Kidney glomerular epithelial cell (primary cell): ENCODE data around the gene TMOD1.
"Not testable (repeated sequence)": the region's sequence is repeated elsewhere in the genome, so short reads cannot be mapped to it uniquely, and the experiment has no call there.

ENCODE experiments used
- DNase-seq: peaks from one replicate; lab custom pipeline; 2025; lab: John Stamatoyannopoulos, UW

Gene TMOD1

DNA sequence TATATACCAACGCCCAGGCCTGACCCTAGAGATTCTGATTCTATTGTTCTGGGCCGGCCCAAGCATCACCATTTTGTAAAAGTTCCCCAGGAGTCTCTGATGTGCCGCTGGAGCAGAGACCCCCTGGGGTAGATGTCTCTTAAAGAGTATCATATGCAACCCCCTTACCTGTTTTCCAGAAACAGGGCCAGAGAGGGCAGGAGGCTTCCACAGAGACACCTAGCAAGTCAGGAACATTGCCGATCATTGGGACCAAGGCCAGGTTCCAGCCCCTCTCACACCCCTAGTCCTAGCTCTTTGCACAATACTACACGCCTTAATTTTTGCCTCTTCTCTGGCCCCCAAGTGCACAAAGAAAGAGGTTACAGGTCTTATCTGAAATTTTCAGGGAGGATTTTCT lies 63.8 kb downstream of the TMOD1 start:
- no peak for DNase-seq

DNA sequence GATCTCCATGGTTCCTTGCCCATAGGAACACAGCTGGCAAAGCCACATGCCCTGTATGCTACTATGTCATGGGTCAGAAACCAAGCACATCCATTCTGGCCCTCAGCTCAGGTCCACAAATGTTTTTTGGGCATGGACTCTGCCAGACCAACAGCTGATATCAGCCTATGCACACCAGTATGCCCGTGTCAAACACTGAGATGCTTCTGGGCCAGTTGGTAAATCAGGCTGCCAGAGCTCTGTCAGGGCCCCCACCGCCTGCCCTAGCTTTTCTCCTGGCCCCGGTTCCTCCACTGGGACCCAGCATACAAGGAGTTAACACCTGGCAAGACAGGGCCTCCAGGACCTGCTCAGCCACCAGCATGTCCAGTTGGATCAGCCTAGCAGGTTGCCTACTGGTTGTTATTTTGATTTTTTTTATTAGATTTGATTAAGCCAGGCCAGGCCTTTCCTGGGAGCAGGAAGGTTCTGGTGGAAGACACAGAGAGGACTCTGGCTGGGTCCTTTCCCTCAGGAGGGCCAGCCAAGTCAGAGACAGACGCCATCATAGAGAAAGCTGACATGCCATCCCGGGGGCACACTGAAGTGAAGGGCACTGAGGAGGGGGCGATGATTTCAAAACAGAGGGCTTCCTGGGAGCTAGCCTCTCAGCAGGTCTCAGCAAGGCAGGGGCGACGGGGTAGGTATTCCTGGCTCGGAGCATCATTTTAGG lies 65.9 kb downstream of the TMOD1 start:
- DNase-seq = no peak

DNA sequence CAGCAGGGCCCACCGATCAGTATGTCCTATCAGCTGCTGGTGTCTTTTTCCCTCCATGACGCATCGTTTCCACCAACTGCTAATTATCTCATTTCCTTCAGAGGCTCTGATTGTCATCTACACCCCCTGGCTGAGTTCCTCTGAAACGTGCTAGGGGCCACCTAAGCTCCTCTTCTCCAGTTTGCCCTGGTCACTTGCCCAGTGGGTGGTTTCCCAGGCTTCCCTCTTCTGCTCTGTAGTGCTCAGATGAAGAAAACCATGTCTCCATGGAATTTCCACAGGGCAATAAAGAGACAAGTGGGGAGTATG lies 66.4 kb downstream of the TMOD1 start:
- DNase-seq = no peak

DNA sequence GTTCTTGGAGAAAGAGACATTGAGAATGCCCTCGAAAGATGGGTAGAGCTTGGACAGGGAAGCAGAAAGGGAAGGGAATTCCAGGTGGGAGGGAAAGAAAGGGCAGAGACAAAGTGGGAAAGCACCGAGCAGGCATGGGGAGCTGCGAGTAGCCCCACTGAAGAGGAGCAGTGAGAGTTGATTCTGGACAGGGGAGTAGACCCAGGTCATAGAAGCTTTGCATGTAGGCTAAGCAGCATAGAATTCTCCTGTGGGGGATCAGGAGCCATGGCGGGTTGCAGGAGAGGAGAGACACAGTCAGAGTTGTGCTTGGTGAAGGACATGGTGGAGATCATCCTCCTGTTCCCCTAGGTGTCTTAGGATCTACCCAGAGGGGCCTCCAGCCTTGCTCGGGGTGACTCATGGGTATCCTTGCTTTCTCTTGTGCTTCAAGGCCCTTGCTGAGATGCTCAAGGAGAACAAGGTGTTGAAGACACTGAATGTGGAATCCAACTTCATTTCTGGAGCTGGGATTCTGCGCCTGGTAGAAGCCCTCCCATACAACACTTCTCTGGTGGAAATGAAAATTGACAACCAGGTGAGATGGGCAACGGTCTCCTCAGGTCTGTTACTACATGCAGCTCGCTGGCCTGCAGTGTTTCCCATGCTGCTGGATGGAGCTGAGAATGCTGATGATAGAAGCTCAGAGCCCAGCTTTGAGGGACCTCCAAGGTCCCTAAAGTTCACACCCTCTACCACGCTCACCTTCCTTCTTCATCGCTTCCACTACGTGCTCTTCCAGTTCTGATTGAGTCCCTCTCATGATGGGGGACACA lies 67.2 kb downstream of the TMOD1 start:
- no peak for DNase-seq

DNA sequence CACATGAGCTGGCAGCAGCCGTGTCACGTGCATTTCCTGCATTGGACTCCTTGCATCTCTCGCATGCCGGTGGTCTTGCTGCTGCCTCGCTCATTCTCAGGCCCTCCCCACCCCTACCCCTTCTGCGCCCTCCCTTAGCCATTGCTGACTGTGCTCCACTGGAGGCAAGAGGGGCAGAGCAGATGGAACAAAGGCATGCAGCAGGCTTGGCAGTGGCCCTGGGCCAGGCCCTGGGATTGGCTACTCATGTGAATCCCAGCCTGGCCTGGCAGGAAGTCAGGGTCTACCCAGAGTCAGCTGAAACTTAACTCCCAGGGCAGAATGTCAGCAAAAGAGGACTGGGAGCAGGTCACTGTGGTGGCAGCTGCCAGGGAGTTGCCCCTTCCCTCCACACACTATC lies 69.4 kb downstream of the TMOD1 start:
- no peak for DNase-seq

DNA sequence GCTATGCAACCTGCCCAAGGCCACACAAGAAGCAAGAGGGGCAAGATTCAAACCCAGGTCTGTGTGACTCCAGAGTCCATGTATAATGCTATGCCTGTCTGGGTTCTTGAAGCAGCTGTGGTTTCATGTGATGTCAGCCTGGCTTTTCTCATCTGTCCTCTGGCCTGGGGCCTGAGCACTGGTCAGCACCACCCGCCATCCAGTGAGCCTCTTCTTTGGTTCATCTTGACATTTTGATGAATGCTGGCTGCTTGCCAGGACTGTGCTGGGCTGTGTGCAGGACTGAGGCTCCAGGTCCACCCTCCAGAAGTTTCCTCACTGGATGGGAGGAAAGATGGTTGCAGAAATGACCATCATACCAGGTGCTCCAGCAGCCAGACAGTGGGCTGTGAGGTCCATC lies 70.2 kb downstream of the TMOD1 start:
- no peak for DNase-seq

DNA sequence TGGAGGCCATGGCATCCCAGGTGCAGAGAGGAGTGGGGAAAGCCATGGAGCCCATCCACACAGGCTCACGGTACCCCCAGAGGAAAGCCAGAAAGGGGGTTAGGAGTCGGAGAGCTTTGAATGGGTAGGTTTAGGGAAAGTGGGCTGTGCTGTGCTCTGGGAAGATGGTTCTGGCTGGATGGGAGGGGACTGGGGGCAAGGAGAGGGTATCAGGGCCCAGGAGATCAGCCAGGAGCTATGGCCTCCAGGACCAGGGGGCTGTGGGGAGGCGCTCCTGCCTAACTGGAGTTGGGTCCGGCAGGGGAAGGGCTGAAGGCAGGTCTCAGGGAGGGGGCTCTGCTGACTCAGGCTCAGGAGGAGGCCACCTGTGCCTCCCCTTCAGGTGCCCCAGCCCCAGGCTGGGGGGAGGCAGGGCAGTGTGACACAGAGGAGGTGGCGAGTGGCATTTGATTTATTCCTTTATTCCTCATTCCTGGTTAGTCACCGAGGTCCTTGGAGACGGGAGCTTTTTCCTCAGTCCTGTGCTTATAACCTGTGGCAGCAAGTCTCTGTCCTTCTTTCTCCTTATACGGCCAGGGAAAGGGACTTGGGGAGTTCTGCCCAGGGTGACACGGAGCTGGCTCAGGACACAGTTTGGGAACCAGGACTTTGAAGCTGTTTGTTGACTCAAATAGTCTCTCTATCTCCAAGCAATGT lies 70.9 kb downstream of the TMOD1 start:
- DNase-seq = no peak

DNA sequence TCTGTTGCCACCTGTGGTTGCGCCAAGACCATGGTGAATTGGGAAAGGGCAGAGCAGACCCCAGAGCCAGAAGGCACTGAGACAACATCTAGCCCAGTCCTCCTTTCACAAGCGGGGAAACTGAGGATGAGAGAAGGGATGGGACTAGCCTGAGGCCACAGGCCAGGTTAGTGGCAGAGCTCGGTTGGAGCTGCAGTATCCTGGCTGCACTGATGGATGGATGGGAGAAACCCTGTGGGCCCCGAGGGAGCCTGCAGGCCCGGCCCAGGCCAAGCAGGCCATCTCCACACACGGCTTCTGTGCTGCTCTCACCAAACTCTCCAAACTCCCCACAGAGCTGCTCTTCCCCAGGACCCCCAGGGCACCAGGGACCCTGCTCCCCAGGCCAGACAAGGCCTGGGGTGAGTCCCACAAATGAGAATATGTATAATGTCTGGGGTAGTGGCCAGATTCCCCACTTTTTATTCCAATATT lies 71.5 kb downstream of the TMOD1 start:
- DNase-seq = no peak

DNA sequence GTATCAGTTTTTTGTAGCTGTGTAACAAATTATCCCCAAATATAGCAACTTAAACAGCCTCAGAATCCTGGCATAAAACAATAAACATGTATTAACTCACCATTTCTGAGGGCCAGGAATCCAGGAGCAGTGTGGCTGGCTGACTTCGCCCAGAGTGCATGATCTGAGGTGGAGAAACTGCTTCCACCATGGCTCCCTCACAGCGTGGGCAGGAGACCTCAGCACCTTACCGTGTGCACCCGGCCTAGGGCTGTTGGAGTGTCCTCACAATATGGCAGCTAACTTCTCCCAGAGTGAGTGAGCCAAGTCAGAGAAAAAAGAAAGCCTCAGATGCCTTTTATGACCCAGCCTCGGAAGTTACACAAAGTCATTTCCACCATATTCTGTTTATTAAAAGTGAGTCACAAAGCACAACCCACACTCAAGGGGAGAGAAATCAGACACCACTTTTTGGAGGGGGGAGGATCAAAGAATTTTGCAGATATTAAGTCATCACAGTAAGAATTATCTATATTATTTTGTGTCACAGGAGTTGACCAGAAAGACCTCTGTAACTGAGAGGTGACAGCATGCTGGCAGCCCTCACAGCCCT lies 72.1 kb downstream of the TMOD1 start:
- DNase-seq = no peak

DNA sequence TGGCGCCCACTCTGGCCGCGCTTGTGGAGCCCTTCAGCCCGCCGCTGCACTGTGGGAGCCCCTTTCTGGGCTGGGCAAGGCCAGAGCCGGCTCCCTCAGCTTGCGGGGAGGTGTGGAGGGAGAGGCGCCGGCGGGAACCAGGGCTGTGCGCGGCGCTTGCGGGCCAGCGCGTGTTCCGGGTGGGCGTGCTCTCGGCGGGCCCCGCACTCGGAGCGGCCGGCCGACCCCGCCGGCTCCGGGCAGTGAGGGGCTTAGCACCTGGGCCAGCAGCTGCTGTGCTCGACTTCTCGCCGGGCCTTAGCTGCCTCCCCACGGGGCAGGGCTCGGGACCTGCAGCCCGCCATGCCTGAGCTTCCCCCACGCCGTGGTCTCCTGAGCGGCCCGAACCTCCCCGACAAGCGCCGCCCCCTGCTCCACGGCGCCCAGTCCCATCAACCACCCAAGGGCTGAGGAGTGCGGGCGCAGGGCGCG lies 72.7 kb downstream of the TMOD1 start:
- DNase-seq = not testable (repeated sequence)

DNA sequence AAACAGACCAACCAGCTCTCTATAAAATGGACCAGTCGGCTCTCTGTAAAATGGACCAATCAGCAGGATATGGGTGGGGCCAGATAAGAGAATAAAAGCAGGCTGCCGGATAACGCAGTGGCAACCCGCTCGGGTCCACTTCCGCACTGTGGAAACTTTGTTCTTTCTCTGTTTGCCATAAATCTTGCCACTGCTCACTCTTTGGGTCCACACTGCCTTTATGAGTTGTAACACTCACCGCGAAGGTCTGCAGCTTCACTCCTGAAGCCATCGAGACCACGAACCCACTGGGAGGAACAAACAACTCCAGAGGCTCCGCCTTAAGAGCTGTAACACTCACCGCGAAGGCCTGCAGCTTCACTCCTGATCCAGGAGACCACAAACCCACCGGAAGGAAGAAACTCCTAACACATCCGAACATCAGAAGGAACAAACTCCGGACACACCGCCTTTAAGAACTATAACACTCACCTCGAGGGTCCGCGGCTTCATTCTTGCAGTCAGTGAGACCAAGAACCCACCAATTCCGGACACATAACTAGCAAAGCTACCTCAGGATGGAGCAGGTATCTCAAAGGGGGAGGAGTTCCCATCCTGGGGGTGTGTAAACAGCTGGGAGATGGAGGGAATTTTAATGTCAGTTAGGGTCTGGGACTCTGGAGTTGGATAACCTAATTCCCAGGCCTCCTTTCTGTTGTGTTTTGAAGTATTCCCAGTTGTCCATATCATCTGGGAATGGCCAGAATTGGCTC lies 73.6 kb downstream of the TMOD1 start:
- not testable (repeated sequence) for DNase-seq

DNA sequence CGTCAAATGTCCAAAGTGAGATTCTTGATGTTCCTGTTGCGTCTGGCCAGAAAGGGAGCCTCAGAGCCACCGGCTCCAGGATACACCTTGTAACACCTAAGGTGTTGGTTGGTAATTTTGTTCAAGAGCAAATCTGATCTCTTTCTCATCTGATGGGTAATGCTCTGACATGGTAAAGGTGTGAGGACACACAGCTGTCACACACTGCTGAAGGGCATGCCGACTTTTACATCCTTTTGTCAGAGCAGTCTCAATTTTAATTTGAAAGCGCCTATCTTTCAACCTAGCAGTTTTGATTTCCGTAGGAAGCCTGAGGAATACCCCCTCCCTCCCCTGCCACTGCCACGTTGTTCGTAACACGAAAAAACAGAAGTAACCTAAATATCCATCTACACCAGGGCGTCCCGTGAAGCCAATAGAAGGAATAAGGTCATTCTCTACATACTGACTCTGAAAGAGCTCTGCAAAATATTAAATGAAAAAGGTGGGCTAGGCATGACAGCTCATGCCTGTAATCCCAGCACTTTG lies 74.3 kb downstream of the TMOD1 start:
- DNase-seq = no peak

DNA sequence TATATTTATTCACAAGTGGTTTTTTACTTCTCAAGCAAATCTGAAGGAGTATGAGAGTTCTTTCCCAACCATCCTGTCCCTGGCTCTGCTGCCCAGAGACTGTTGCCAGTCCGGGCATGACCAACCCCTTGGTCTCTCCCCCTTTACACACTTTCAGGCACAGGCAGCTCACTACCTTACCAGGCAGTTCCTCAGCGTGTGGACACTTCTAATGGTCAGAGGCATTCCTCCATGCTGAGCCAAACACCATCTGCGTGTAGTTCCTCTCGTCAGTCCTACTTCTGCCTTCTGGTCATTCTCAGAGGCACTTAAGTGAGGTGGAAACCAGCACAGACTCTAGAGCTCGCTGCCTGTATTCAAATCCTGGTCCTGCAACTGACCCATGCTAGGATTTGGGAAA lies 75.6 kb downstream of the TMOD1 start:
- DNase-seq = no peak

DNA sequence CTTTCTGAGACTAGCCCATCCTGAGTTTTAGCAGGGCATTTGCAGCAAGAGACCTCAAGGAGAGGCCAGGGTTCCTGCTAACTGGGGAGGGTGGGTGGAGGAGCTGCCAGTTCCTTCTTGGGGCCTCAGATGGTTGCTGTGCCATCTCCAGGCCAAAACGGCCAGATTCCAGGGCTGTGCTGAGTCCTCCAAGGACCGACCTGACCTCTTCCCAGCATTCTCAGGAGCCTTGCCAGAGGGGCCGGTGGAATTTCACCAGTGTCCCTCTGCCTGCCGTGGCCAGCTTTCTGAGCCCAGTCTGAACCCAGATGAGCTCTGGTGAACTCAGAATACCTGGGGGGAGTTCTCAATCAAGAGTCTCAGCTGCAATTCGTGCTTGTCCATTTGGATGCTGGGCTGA lies 77.4 kb downstream of the TMOD1 start:
- no peak for DNase-seq

DNA sequence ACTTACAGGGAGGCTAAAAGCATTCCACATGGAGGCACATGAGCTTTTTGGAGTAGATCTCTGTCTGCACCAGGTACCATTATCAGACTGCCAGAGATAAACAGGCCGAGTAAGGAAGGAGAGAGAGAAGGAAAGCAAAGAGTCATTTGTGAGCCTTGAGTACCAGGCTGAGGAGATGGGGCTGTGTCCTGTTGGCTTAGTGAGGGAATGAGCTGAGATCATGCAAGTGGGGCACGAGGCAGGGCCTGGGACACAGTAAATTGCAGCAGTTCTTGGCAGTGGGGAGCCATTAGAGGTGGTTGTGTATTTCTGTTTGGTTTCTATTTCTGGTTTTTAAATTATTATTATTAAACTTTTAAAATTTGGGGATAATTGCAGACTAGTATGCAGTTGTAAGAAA lies 78.4 kb downstream of the TMOD1 start:
- DNase-seq = no peak

DNA sequence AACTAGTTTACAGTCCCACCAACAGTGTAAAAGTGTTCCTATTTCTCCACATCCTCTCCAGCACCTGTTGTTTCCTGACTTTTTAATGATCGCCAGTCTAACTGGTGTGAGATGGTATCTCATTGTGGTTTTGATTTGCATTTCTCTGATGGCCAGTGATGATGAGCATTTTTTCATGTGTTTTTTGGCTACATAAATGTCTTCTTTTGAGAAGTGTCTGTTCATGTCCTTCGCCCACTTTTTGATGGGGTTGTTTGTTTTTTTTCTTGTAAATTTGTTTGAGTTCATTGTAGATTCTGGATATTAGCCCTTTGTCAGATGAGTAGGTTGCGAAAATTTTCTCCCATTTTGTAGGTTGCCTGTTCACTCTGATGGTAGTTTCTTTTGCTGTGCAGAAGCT lies 80.1 kb downstream of the TMOD1 start:
- DNase-seq = not testable (repeated sequence)

DNA sequence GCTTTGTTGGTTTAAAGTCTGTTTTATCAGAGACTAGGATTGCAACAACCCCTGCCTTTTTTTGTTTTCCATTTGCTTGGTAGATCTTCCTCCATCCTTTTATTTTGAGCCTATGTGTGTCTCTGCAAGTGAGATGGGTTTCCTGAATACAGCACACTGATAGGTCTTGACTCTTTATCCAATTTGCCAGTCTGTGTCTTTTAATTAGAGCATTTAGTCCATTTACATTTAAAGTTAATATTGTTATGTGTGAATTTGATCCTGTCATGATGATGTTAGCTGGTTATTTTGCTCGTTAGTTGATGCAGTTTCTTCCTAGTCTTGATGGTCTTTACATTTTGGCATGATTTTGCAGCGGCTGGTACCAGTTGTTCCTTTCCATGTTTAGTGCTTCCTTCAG lies 83.3 kb downstream of the TMOD1 start:
- DNase-seq = not testable (repeated sequence)

DNA sequence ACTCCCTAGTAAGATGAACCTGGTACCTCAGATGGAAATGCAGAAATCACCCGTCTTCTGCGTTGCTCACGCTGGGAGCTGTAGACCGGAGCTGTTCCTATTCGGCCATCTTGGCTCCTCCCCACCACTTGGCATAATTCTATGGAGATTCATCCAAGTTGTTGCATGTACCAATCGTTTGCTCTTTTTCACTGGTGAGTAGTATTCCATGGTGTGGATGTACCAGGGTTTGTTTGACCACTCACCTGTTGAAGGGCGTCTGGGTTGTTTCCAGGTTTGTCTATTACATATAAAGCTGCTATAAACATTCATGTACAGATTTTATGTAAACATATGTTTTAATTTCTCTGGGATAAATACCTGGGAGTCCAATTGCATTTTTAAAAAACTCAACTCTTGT lies 85.4 kb downstream of the TMOD1 start:
- DNase-seq = not testable (repeated sequence)

DNA sequence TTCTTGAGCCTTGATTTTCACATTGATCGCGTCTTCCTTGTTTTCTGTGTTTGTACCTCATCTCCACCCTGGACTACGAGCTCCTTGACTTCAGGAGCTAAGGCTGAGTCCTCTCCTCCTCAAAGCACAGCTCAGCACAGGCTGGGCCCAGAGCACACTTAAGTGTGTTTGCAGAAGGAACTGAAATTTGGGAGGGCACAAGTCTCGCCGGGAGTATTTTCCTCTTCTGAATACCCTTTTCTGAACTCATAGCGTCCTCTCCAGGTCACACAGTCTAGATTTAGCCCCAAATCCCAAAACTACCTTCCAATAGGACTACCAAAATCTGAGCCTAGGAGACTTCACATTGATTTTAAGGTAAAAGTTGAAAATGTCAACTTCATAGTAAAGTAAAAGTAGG lies 90.1 kb downstream of the TMOD1 start:
- DNase-seq = no peak

DNA sequence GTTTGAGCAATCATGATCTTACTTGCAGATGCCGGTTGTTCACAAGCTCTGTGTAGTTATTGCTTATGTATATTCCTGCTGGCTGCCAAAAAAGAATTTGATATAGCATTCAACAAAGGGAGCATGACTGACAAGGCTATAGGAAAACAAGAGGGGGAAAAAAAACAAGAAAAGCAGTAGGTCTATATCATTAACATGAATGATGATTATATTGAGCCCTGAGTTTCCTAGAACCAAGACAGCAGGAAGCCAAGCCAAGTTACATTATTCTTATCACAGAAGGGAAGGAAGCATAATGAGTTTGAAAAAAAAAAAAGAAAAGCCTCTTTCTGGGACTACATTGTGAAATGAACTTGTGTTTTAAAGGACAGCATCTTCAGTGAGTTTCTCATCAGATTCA lies 90.7 kb downstream of the TMOD1 start:
- no peak for DNase-seq

DNA sequence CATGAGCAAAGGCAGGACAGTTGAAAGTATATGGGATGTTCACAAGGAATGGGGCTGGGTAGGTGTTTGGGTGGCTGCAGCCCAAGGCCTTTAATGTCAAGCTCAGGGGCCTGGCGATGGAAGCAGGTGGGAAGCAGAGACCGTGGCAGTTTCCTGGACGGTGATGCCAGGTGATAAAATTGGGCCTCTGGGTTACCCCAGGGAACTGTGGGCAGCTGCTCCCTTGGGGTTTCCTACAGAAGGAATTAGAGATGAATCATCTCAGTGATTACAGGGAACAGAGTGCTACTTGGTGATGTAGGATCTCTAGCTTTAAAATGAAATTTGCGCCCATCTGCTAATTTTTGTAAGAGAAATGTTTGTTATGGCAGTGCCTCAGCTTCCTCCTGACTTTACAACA lies 92.5 kb downstream of the TMOD1 start:
- DNase-seq = no peak
